K562 (cell line): ENCODE results near the gene USP15. TPM values are rescaled to one million over a fixed set of nuclear protein-coding genes. Genes with fewer than 3 reads are reported as not detected.

Source experiments
- ATF6 ChIP-seq: sonication (generic); formaldehyde crosslinking; IDR thresholded peaks from 2 replicates; pipeline ENCODE4 v1.4.0; 2020; ENCODE audit warnings: mild to moderate bottlenecking, missing genetic modification reagents
- CLOCK ChIP-seq: fragments of 250-450 bp; sonication (Bioruptor Pico); IDR thresholded peaks from 2 replicates; pipeline ENCODE4 v1.4.0; 2020; ENCODE audit warnings: mild to moderate bottlenecking, moderate library complexity, borderline replicate concordance
- FOXA3 ChIP-seq, 2 experiments: fragments of 450-650 bp in 1 of 2; sonication (generic) in 1 of 2; formaldehyde crosslinking; IDR thresholded peaks in 1 of 2; conservative IDR thresholded peaks in 1 of 2; 2 replicates each; pipeline versions ENCODE4 v1.4.0 to v1.8.0; 2020 to 2022; ENCODE audit warnings: mild to moderate bottlenecking in 2 of 2, missing genetic modification reagents in 1 of 2
- HDAC3 ChIP-seq: fragments of 450-650 bp; IDR thresholded peaks from 2 replicates; pipeline ENCODE4 v1.6.1; 2018; ENCODE audit warnings: borderline replicate concordance, mild to moderate bottlenecking, moderate library complexity; ENCODE audit not compliant: partially characterized antibody
- HNRNPLL ChIP-seq: fragments of 200-400 bp; formaldehyde crosslinking; IDR thresholded peaks from 2 replicates; pipeline ENCODE4 v1.6.1; 2017; ENCODE audit warnings: low read length, low read depth, mild to moderate bottlenecking; ENCODE audit not compliant: poor library complexity, severe bottlenecking
- POLR2H ChIP-seq: IDR thresholded peaks from 2 replicates; pipeline ENCODE4 v1.6.1; 2016; ENCODE audit warnings: missing genetic modification characterization, low read depth, mild to moderate bottlenecking, control low read depth, missing compliant biosample characterization, moderate library complexity
- POLR3G ChIP-seq: IDR thresholded peaks from 2 replicates; pipeline ENCODE4 v1.6.1; 2011; ENCODE audit not compliant: insufficient read length, insufficient replicate concordance; ENCODE audit errors: extremely low read depth
- RBM34 ChIP-seq: fragments of 200-400 bp; formaldehyde crosslinking; IDR thresholded peaks from 2 replicates; pipeline ENCODE4 v1.6.1; 2018; ENCODE audit warnings: low read length, borderline replicate concordance; ENCODE audit not compliant: insufficient read depth
- ZNF263 ChIP-seq: sonication (generic); formaldehyde crosslinking; IDR thresholded peaks from 2 replicates; pipeline ENCODE4 v1.8.0; 2022; ENCODE audit warnings: mild to moderate bottlenecking, missing genetic modification reagents, borderline replicate concordance
- ZNF347 ChIP-seq: fragments of 450-650 bp; formaldehyde crosslinking; IDR thresholded peaks from 2 replicates; pipeline ENCODE4 v1.4.0; 2020; ENCODE audit warnings: low read depth, mild to moderate bottlenecking, moderate library complexity
- ZNF644 ChIP-seq: fragments of 200-800 bp; sonication (Bioruptor generic); IDR thresholded peaks from 2 replicates; pipeline ENCODE4 v1.6.1; 2016; ENCODE audit warnings: low read depth, missing genetic modification characterization, missing compliant biosample characterization
- polyA plus RNA-seq, 8 experiments: library from polyadenylated mRNA; depleted of rRNA in 4 of 8; stranded (reverse) in 5 of 8; unstranded in 3 of 8; fragments of >200 nt; fragmentation: Nextera tagmentation in 2 of 8; fragmentation: Illumina TruSeq in 1 of 8; extraction: Ambion mirVana in 2 of 8; extraction: Trizol in 1 of 8; gene quantifications; 2 replicates each; pipeline versions ENCODE4 v1.2.1 to v1.2.3, GENCODE V29; 2011 to 2014; ENCODE audit warnings: inconsistent platforms in 1 of 8, missing spikeins in 1 of 8
- total RNA-seq, 7 experiments: library from RNA; depleted of rRNA in 6 of 7; stranded (reverse); fragments of >200 nt in 6 of 7; fragmentation: Illumina TruSeq in 2 of 7; extraction: Trizol in 2 of 7; gene quantifications; 2 replicates each; pipeline versions ENCODE4 v1.2.1 to v1.2.3, GENCODE V29; 2011 to 2021; ENCODE audit warnings: low replicate concordance in 1 of 7

The USP15 gene
- total and polyA plus RNA-seq, 9 of the 15 experiments (the other 6 are each of a cell fraction or from before 2014, with no cell fraction given): 140 to 272 (median 182) TPM

- peak; percentile 48 for TF ChIP-seq HDAC3
- no peak for TF ChIP-seq CLOCK (CRISPR knock-in tag)
- no peak for TF ChIP-seq HNRNPLL
- no peak for TF ChIP-seq ZNF263 (CRISPR knock-in tag)
- TF ChIP-seq FOXA3 (CRISPR knock-in tag; conservative IDR thresholded peaks at IDR 0.05 in 1 of 2, IDR thresholded peaks at IDR 0.05 in 1 of 2): no peak
- TF ChIP-seq ZNF347: no peak
- TF ChIP-seq RBM34: no peak
- TF ChIP-seq ZNF644 (tag): no peak
- TF ChIP-seq ATF6: no peak
- no peak for TF ChIP-seq POLR3G
- TF ChIP-seq POLR2H: peak; percentile 83
These were observed 804 bp downstream of the USP15 start (continued) for GRCh38 chr12:62260733-62261683.
